ENCODE results near the gene ELP4. TPM values are rescaled to one million over a fixed set of nuclear protein-coding genes. Genes with fewer than 3 reads are reported as not detected.

Gene ELP4
- total and polyA plus RNA-seq, 2 experiments from 2014 or later: 12.3 to 25.1 TPM

- no peak for DNase-seq (ENCODE audit: low spot score)
- Histone ChIP-seq H3K9me3 (ENCODE audit: low read depth) (no peaks in the 10 kb centered on the region), H4K20me1 (ENCODE audit: insufficient read depth, poor library complexity, severe bottlenecking) (no peaks in the 10 kb centered on the region), H2AFZ (no peak overlapping the region), H3K27me3 (no peaks in the 10 kb centered on the region), H3K9me2 (replicated peaks; ENCODE audit: insufficient read depth) (no peaks in the 10 kb centered on the region), H3K79me2 (no peaks in the 10 kb centered on the region), H3K27ac (no peak overlapping the region), H3K4me3 (no peak overlapping the region), H3K4me1 (ENCODE audit: insufficient read depth) (no peaks in the 10 kb centered on the region), H3K36me3 (replicated peaks; ENCODE audit: insufficient read depth, low read depth) (no peaks in the 10 kb centered on the region), H3K4me2 (no peak overlapping the region)
- no peak for TF ChIP-seq EZH2 (IDR thresholded peaks at IDR 0.05; ENCODE audit: borderline replicate concordance)
- no peak for TF ChIP-seq EZH2phosphoT487 (IDR thresholded peaks at IDR 0.05; ENCODE audit: low read depth, severe bottlenecking, unreplicated experiment)
- TF ChIP-seq CTCF (IDR thresholded peaks at IDR 0.05; ENCODE audit: poor library complexity): no peak
Measured at GRCh38 chr11:31521497-31522150, 12.1 kb downstream of the ELP4 start.

GRCh38 chr11:31529189-31529588 is 19.6 kb downstream of the ELP4 start:
- H2AFZ ChIP-seq: no peak overlapping the region
- H3K4me3 ChIP-seq: no peak overlapping the region
- TF ChIP-seq CTCF (IDR thresholded peaks at IDR 0.05; ENCODE audit: poor library complexity) (no peak), EZH2phosphoT487 (IDR thresholded peaks at IDR 0.05; ENCODE audit: low read depth, severe bottlenecking, unreplicated experiment) (no peak), EZH2 (IDR thresholded peaks at IDR 0.05; ENCODE audit: borderline replicate concordance) (no peak)
- H3K4me2 ChIP-seq: no peak overlapping the region
- H4K20me1 ChIP-seq (ENCODE audit: insufficient read depth, poor library complexity, severe bottlenecking): no peaks in the 10 kb centered on the region
- H3K27me3 ChIP-seq: no peaks in the 10 kb centered on the region
- H3K9me2 ChIP-seq (replicated peaks; ENCODE audit: insufficient read depth): no peaks in the 10 kb centered on the region
- H3K79me2 ChIP-seq: no peaks in the 10 kb centered on the region
- H3K9me3 ChIP-seq (ENCODE audit: low read depth): no peaks in the 10 kb centered on the region
- no peak overlapping the region for H3K27ac ChIP-seq
- DNase-seq (ENCODE audit: low spot score): peak; percentile 9
- 43% methylated on average over 2 of the region's 2 CpGs for WGBS (ENCODE audit: low lambda C conversion rate, missing lambda C conversion rate)
- no peaks in the 10 kb centered on the region for H3K36me3 ChIP-seq (replicated peaks; ENCODE audit: insufficient read depth, low read depth)
- H3K4me1 ChIP-seq (ENCODE audit: insufficient read depth): no peaks in the 10 kb centered on the region

GRCh38 chr11:31529701-31530100 is 20.1 kb downstream of the ELP4 start:
- H3K4me1 ChIP-seq (ENCODE audit: insufficient read depth): no peaks in the 10 kb centered on the region
- no peaks in the 10 kb centered on the region for H4K20me1 ChIP-seq (ENCODE audit: insufficient read depth, poor library complexity, severe bottlenecking)
- H3K79me2 ChIP-seq: no peaks in the 10 kb centered on the region
- no peak overlapping the region for H3K27ac ChIP-seq
- TF ChIP-seq EZH2 (IDR thresholded peaks at IDR 0.05; ENCODE audit: borderline replicate concordance) (no peak), EZH2phosphoT487 (IDR thresholded peaks at IDR 0.05; ENCODE audit: low read depth, severe bottlenecking, unreplicated experiment) (no peak), CTCF (IDR thresholded peaks at IDR 0.05; ENCODE audit: poor library complexity) (no peak)
- H3K27me3 ChIP-seq: no peaks in the 10 kb centered on the region
- no peak overlapping the region for H3K4me3 ChIP-seq
- H3K4me2 ChIP-seq: no peak overlapping the region
- no peaks in the 10 kb centered on the region for H3K9me3 ChIP-seq (ENCODE audit: low read depth)
- H2AFZ ChIP-seq: no peak overlapping the region
- H3K9me2 ChIP-seq (replicated peaks; ENCODE audit: insufficient read depth): no peaks in the 10 kb centered on the region
- H3K36me3 ChIP-seq (replicated peaks; ENCODE audit: insufficient read depth, low read depth): no peaks in the 10 kb centered on the region
- no peak for DNase-seq (ENCODE audit: low spot score)

DNA sequence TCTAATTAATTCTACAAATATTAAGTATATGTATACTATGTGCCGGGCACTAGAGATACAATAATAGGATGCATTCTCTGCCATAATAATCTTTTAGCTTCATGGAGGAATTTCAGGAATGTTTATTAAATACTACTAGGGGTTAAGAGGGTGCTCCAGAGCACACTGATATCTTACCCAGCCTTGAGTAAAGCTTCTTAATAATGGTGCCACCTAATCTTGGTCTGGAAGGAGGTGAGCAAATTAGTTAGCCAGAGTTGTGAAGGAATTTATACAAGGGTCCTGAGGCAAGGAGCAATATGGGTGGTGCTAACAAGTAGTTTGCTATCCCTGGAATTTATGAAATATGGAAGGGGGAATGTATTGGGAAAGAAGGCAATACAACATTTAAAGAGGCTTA is 21.7 kb downstream of the ELP4 start:
- Histone ChIP-seq H3K79me2 (no peaks in the 10 kb centered on the region), H3K27me3 (no peaks in the 10 kb centered on the region), H3K4me2 (no peak overlapping the region), H4K20me1 (ENCODE audit: insufficient read depth, poor library complexity, severe bottlenecking) (no peaks in the 10 kb centered on the region), H2AFZ (no peak overlapping the region), H3K4me1 (ENCODE audit: insufficient read depth) (no peaks in the 10 kb centered on the region), H3K9me2 (replicated peaks; ENCODE audit: insufficient read depth) (no peaks in the 10 kb centered on the region), H3K4me3 (no peak overlapping the region), H3K36me3 (replicated peaks; ENCODE audit: insufficient read depth, low read depth) (no peaks in the 10 kb centered on the region), H3K27ac (no peak overlapping the region), H3K9me3 (ENCODE audit: low read depth) (no peaks in the 10 kb centered on the region)
- no peak for DNase-seq (ENCODE audit: low spot score)
- WGBS (ENCODE audit: low lambda C conversion rate, missing lambda C conversion rate): 83% methylated on average over 1 of the region's 1 CpG
- TF ChIP-seq EZH2 (IDR thresholded peaks at IDR 0.05; ENCODE audit: borderline replicate concordance): no peak
- no peak for TF ChIP-seq CTCF (IDR thresholded peaks at IDR 0.05; ENCODE audit: poor library complexity)
- TF ChIP-seq EZH2phosphoT487 (IDR thresholded peaks at IDR 0.05; ENCODE audit: low read depth, severe bottlenecking, unreplicated experiment): no peak
